Astrocyte of the cerebellum (primary cell): Measurements from ENCODE around the gene GRK5.

ENCODE experiments used
- DNase-seq: peaks from one replicate; pipeline ENCODE4 v3.0.0-alpha.2; 2011; ENCODE audit warnings: low read depth
- H3K4me3 ChIP-seq: 2 replicates; pipeline ENCODE4 v1.5.1; 2011; ENCODE audit warnings: mild to moderate bottlenecking, low read depth, low read length, moderate library complexity
- in situ Hi-C: cut with HindIII; loops from 2 replicates; pipeline ENCODE4 v1.10.0; 2017; ENCODE audit warnings: low sequenced_read_pairs
- TF ChIP-seq, protein P1 (sequence below): IDR thresholded peaks from 2 replicates; pipeline ENCODE4 v1.5.1; 2012; ENCODE audit warnings: low read length, low read depth, moderate library complexity, mild to moderate bottlenecking; ENCODE audit errors: missing control alignments

Gene GRK5

GRCh38 chr10:119207713-119208552 lies 562 bp downstream of the GRK5 start:
- in situ Hi-C loops = no loop called here
- TF ChIP-seq, protein P1, sequence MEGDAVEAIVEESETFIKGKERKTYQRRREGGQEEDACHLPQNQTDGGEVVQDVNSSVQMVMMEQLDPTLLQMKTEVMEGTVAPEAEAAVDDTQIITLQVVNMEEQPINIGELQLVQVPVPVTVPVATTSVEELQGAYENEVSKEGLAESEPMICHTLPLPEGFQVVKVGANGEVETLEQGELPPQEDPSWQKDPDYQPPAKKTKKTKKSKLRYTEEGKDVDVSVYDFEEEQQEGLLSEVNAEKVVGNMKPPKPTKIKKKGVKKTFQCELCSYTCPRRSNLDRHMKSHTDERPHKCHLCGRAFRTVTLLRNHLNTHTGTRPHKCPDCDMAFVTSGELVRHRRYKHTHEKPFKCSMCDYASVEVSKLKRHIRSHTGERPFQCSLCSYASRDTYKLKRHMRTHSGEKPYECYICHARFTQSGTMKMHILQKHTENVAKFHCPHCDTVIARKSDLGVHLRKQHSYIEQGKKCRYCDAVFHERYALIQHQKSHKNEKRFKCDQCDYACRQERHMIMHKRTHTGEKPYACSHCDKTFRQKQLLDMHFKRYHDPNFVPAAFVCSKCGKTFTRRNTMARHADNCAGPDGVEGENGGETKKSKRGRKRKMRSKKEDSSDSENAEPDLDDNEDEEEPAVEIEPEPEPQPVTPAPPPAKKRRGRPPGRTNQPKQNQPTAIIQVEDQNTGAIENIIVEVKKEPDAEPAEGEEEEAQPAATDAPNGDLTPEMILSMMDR = no peak
- DNase-seq = no peak
- H3K4me3 ChIP-seq = peak overlapping the region; percentile 67

DNA sequence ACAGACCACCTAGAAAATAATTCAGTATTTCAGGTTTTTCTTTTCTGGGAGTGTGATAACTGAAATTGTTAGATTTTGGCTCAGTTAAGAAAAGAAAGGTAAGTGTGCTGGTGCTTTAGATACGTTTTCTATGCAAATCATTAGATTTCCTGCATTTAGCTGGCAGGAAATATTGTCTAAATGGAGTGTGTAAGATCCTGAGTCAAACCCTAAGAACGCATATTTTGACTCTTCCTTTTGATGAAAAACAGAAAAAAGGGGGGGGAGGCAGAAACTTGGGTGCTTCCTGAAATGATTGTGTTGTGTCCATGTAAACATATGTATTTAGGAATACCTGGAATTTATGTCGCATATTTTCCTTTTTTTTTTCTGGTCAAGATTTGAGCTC lies 1.2 kb downstream of the GRK5 start:
- peak overlapping the region; percentile 67 for H3K4me3 ChIP-seq
- TF ChIP-seq, protein P1 = no peak
- no peak for DNase-seq
- in situ Hi-C loops = no loop called here

DNA sequence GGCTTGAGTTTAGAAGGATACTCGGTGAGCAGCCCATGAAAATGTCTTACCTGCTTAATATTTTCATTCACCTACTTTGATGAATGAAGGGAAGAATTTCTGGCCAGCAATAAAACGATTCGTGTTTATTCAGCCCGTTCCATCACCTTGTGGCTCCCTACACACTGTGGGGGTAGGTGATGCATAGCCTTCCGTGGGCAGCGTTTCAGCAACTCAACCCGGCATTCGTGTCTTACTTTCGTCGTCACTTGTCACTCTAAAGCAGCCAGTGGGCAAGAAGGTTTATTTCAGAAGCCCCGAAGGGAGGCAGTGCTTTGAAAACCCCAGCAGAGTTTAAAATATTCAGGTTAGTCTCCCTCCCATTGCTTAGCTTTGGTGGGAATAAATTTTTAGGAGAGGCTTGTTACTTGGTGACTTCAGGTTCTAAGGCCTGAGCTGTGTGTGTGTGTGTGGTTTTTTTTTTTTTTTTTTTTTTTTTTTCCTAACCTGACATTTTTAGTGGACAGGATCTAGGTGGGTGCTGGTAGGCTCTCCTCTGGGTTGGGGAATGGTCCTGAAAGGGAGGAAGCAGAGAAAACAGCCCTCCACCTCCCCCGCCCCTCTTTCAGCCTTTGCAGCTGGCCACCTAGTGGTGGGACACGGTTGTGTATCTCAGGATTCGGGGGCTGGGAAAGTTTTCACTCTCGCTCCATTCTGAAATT lies 1.8 kb downstream of the GRK5 start:
- DNase-seq = no peak
- TF ChIP-seq, protein P1 = peak; percentile 92
- in situ Hi-C loops = no loop called here
- H3K4me3 ChIP-seq = peak overlapping the region; percentile 67

GRCh38 chr10:119209736-119210355 lies 2.5 kb downstream of the GRK5 start:
- TF ChIP-seq, protein P1 = no peak
- DNase-seq = no peak
- peak overlapping the region; percentile 67 for H3K4me3 ChIP-seq
- in situ Hi-C loops = no loop called here

- TF ChIP-seq, protein P1 = no peak
- in situ Hi-C loops = no loop called here
- no peak overlapping the region for H3K4me3 ChIP-seq
- no peak for DNase-seq
These were observed 3.3 kb downstream of the GRK5 start for GRCh38 chr10:119210633-119211032.

GRCh38 chr10:119211176-119211575 lies 3.8 kb downstream of the GRK5 start:
- no peak overlapping the region for H3K4me3 ChIP-seq
- TF ChIP-seq, protein P1 = no peak
- in situ Hi-C loops = no loop called here
- peak; percentile 45 for DNase-seq
